Neural progenitor cell (in vitro differentiated cells): ENCODE data around the gene SEPTIN8. TPM values are rescaled to one million over a fixed set of nuclear protein-coding genes. Genes with fewer than 3 reads are reported as not detected.

ENCODE experiments used
- DNase-seq: peaks from one replicate; pipeline ENCODE4 v3.0.0-alpha.2; 2016; ENCODE audit warnings: low spot score
- H2AFZ ChIP-seq: fragments of 200-600 bp; sonication (generic); replicated peaks from 2 replicates; pipeline ENCODE4 v1.6.1; 2016; ENCODE audit warnings: antibody characterized with exemption
- H3F3A ChIP-seq: fragments of 200-600 bp; sonication (generic); 2 replicates; pipeline ENCODE4 v1.6.1; 2016; ENCODE audit warnings: antibody characterized with exemption, low read depth
- H3K27ac ChIP-seq: fragments of 200-600 bp; sonication (generic); 2 replicates; pipeline ENCODE4 v1.5.1; 2016; ENCODE audit warnings: mild to moderate bottlenecking
- H3K27me3 ChIP-seq: fragments of 200-600 bp; sonication (generic); 2 replicates; pipeline ENCODE4 v1.6.1; 2016; ENCODE audit warnings: mild to moderate bottlenecking, moderate library complexity
- H3K36me3 ChIP-seq: fragments of 200-600 bp; sonication (generic); 2 replicates; pipeline ENCODE4 v1.5.1; 2016
- H3K4me1 ChIP-seq: fragments of 200-600 bp; sonication (generic); 2 replicates; pipeline ENCODE4 v1.6.1; 2016; ENCODE audit warnings: mixed run types
- H3K4me2 ChIP-seq: fragments of 200-600 bp; sonication (generic); 2 replicates; pipeline ENCODE4 v1.6.1; 2016
- H3K4me3 ChIP-seq: fragments of 200-600 bp; sonication (generic); 2 replicates; pipeline ENCODE4 v1.5.1; 2016
- H3K79me2 ChIP-seq: fragments of 200-600 bp; sonication (generic); 2 replicates; pipeline ENCODE4 v1.6.1; 2016; ENCODE audit warnings: low read depth
- H3K9ac ChIP-seq: fragments of 200-600 bp; sonication (generic); 2 replicates; pipeline ENCODE4 v1.6.1; 2016
- H3K9me3 ChIP-seq: fragments of 200-600 bp; sonication (generic); 2 replicates; pipeline ENCODE4 v1.5.1; 2016; ENCODE audit warnings: low read depth
- H4K20me1 ChIP-seq: fragments of 200-600 bp; sonication (generic); 2 replicates; pipeline ENCODE4 v1.6.1; 2016; ENCODE audit warnings: low read depth
- H3K27ac Mint-ChIP-seq: 3 replicates; pipeline ENCODE4 v1.8.0; 2021; ENCODE audit warnings: mixed read lengths
- H3K27me3 Mint-ChIP-seq: 2 replicates; pipeline ENCODE4 v1.8.0; 2022; ENCODE audit warnings: low read depth, mild to moderate bottlenecking, inconsistent platforms, moderate library complexity, mixed read lengths; ENCODE audit not compliant: insufficient read depth
- H3K36me3 Mint-ChIP-seq: 3 replicates; pipeline ENCODE4 v1.8.0; 2021; ENCODE audit warnings: mixed read lengths
- H3K4me1 Mint-ChIP-seq: 3 replicates; pipeline ENCODE4 v1.8.0; 2021; ENCODE audit warnings: mixed read lengths
- H3K4me3 Mint-ChIP-seq: 3 replicates; pipeline ENCODE4 v1.8.0; 2021; ENCODE audit warnings: mild to moderate bottlenecking, moderate library complexity, mixed read lengths
- H3K9me3 Mint-ChIP-seq: 3 replicates; pipeline ENCODE4 v1.8.0; 2020; ENCODE audit warnings: mixed read lengths
- EZH2 ChIP-seq: fragments of 200-600 bp; sonication (generic); IDR thresholded peaks from 2 replicates; pipeline ENCODE4 v1.6.1; 2017; ENCODE audit warnings: antibody characterized with exemption, mild to moderate bottlenecking, moderate library complexity
- EZH2phosphoT487 ChIP-seq: fragments of 200-600 bp; sonication (generic); IDR thresholded peaks from 2 replicates; pipeline ENCODE4 v1.6.1; 2017; ENCODE audit warnings: antibody characterized with exemption
- total RNA-seq: library from RNA; depleted of rRNA; stranded (reverse); fragments of >200 nt; gene quantifications from 2 replicates; pipeline ENCODE4 v1.2.3, GENCODE V29; 2015; ENCODE audit warnings: low replicate concordance
- TF ChIP-seq, protein P1 (sequence below): fragments of 200-600 bp; sonication (generic); IDR thresholded peaks from 2 replicates; pipeline ENCODE4 v1.5.1; 2017; ENCODE audit warnings: antibody characterized with exemption, mild to moderate bottlenecking

SEPTIN8 gene
- total RNA-seq, 1 donor from 2014 or later, result 39.9 TPM

DNA sequence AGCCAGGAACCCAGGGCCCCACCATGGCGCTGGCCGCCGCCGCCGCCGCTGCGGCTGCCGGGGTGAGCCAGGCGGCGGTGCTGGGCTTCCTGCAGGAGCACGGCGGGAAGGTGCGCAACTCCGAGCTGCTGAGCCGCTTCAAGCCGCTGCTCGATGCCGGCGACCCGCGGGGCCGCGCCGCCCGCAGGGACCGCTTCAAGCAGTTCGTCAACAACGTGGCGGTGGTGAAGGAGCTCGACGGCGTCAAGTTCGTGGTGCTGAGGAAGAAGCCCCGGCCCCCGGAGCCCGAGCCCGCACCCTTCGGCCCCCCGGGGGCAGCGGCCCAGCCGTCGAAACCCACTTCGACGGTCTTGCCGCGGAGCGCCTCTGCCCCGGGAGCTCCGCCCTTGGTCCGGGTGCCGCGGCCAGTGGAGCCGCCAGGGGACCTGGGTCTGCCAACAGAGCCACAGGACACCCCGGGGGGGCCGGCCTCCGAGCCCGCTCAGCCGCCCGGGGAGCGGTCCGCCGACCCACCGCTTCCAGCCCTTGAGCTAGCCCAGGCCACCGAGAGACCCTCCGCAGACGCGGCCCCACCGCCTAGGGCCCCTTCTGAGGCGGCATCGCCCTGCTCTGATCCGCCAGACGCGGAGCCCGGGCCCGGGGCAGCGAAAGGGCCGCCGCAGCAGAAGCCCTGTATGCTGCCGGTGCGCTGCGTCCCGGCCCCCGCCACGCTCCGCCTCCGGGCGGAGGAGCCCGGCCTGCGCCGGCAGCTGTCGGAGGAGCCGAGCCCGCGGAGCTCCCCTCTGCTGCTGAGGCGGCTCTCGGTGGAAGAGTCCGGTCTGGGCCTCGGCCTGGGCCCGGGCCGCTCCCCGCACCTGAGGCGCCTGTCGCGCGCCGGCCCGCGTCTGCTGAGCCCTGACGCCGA, 36.8 kb upstream of the SEPTIN8 start:
- Histone ChIP-seq H3K27me3 (peaks cover 100% of the 10 kb centered on the region), H3K27ac (no peak overlapping the region), H3K4me2 (peak overlapping the region; percentile 78), H2AFZ (peak overlapping the region; percentile 66), H4K20me1 (peaks cover 16% of the 10 kb centered on the region), H3K4me3 (peak overlapping the region; percentile 50), H3K79me2 (no peaks in the 10 kb centered on the region), H3F3A (peaks cover 19% of the 10 kb centered on the region), H3K36me3 (no peaks in the 10 kb centered on the region), H3K9ac (no peak overlapping the region), H3K4me1 (peaks cover 4% of the 10 kb centered on the region), H3K9me3 (no peaks in the 10 kb centered on the region)
- TF ChIP-seq, protein P1, sequence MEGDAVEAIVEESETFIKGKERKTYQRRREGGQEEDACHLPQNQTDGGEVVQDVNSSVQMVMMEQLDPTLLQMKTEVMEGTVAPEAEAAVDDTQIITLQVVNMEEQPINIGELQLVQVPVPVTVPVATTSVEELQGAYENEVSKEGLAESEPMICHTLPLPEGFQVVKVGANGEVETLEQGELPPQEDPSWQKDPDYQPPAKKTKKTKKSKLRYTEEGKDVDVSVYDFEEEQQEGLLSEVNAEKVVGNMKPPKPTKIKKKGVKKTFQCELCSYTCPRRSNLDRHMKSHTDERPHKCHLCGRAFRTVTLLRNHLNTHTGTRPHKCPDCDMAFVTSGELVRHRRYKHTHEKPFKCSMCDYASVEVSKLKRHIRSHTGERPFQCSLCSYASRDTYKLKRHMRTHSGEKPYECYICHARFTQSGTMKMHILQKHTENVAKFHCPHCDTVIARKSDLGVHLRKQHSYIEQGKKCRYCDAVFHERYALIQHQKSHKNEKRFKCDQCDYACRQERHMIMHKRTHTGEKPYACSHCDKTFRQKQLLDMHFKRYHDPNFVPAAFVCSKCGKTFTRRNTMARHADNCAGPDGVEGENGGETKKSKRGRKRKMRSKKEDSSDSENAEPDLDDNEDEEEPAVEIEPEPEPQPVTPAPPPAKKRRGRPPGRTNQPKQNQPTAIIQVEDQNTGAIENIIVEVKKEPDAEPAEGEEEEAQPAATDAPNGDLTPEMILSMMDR, result no peak
- TF ChIP-seq EZH2 (peak; percentile 88), EZH2phosphoT487 (peak; percentile 94)
- Mint-ChIP-seq H3K36me3 (peaks cover 2% of the 10 kb centered on the region), H3K4me1 (peaks cover 13% of the 10 kb centered on the region), H3K4me3 (no peak overlapping the region), H3K9me3 (peaks cover 5% of the 10 kb centered on the region), H3K27me3 (peaks cover 46% of the 10 kb centered on the region), H3K27ac (no peak overlapping the region)
- peak; percentile 74 for DNase-seq

DNA sequence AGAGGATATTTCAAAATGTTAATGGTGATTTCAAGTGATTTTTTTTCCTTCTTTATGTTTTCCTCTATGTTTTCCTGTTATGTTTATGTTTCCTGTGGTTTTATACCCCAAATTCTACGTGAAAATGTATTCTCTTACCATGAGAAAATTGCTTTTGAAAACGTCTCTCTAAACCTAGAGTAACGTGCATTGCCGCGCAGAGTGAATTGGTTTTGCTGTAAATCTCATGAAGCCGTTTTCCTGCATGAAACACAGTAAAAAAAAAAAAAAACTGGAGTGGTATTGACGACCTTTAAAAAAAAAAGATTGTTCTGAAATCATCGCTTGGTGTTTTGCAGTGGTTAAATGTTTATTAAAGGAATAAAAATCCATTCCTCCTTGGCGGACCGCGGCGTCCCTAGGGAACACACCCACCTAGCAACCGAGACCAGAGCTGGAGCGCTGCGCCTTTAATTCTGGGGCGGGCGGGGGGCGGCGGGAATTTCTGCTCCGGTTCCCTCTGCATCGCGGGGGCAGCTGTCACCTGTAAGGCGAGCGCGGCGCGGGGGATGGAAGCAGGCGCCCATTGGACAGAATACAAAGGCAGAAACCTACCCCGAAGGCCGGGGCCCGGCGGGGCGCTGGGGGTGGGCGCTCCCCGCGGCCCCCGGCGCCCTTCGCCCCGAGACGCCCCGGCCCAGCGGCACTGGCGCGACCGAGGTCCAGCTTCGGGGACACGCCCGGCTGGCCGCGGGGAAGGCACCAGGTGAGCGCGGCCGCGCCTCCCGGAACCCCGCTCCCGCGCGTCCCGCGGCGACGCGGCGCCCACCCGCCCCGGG, 36.0 kb upstream of the SEPTIN8 start, which contains the start of gene SOWAHA:
Gene SOWAHA (plus strand): TSS at position 522 of the 818 bp plus-strand sequence. CDS start 320 bp downstream, outside the sequence.
- Mint-ChIP-seq H3K4me3 (peak within 1 kb of the TSS; percentile 84), H3K4me1 (peaks cover 13% of the 10 kb centered on the region), H3K9me3 (peaks cover 5% of the 10 kb centered on the region), H3K27ac (peak within 1 kb of the TSS; percentile 1), H3K27me3 (peaks cover 51% of the 10 kb centered on the region), H3K36me3 (peaks cover 2% of the 10 kb centered on the region)
- TF ChIP-seq, protein P1, result no peak
- peak; percentile 70 for TF ChIP-seq EZH2
- Histone ChIP-seq H3K79me2 (no peaks in the 10 kb centered on the region), H3K36me3 (no peaks in the 10 kb centered on the region), H4K20me1 (peaks cover 16% of the 10 kb centered on the region), H3K27ac (no peak within 1 kb of the TSS), H3F3A (peaks cover 19% of the 10 kb centered on the region), H3K4me3 (peak within 1 kb of the TSS; percentile 50), H3K9me3 (no peaks in the 10 kb centered on the region), H3K9ac (no peak within 1 kb of the TSS), H2AFZ (peak within 1 kb of the TSS; percentile 66), H3K4me1 (peaks cover 4% of the 10 kb centered on the region), H3K4me2 (peak within 1 kb of the TSS; percentile 78), H3K27me3 (peaks cover 100% of the 10 kb centered on the region)
- peak; percentile 62 for DNase-seq

DNA sequence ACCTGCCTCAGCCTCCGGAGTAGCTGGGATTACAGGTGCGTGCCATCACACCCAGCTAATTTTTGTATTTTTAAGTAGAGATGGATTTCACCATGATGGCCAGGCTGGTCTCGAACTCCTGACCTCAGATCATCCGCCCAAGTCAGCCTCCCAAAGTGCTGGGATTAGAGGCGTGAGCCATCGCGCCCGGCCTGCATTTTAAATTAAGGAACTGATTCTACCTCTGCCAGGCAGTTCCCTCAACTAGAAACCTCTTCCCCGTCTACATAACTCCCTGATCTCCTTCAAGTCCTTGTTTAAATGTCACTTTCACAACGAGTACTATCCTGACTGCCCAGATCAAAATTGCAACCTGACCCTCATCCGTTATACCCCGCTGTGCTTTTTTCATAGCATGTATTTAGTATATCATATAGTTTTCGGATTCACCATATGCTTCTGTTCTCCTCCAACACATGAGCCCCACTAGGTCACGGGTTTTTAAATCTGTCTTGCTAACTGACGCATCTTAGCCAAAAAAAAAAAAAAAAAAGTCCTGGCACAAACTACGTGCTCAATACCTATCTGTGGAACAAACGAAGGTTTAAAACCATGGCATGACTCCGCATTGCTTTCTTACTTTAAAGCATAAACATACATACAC, 35.2 kb upstream of the SEPTIN8 start:
- no peak overlapping the region for H3K4me3 ChIP-seq
- H3K9me3 ChIP-seq, result no peaks in the 10 kb centered on the region
- peak overlapping the region; percentile 1 for H3K27ac Mint-ChIP-seq
- peaks cover 18% of the 10 kb centered on the region for H3K4me1 Mint-ChIP-seq
- H3K36me3 Mint-ChIP-seq, result peaks cover 2% of the 10 kb centered on the region
- H3K9me3 Mint-ChIP-seq, result peaks cover 5% of the 10 kb centered on the region
- no peak overlapping the region for H3K27ac ChIP-seq
- peaks cover 54% of the 10 kb centered on the region for H3K27me3 Mint-ChIP-seq
- peaks cover 16% of the 10 kb centered on the region for H4K20me1 ChIP-seq
- no peak overlapping the region for H2AFZ ChIP-seq
- DNase-seq, result no peak
- peaks cover 19% of the 10 kb centered on the region for H3F3A ChIP-seq
- TF ChIP-seq, protein P1, result no peak
- TF ChIP-seq EZH2 (peak; percentile 80), EZH2phosphoT487 (no peak)
- no peak overlapping the region for H3K4me2 ChIP-seq
- peaks cover 93% of the 10 kb centered on the region for H3K27me3 ChIP-seq
- H3K36me3 ChIP-seq, result no peaks in the 10 kb centered on the region
- H3K4me3 Mint-ChIP-seq, result peak overlapping the region; percentile 84
- no peak overlapping the region for H3K9ac ChIP-seq
- H3K4me1 ChIP-seq, result peaks cover 7% of the 10 kb centered on the region
- H3K79me2 ChIP-seq, result no peaks in the 10 kb centered on the region
